ENCODE measurements around the gene CEACAM3. TPM values are rescaled to one million over a fixed set of nuclear protein-coding genes. Genes with fewer than 3 reads are reported as not detected.

CEACAM3 gene
- total and polyA plus RNA-seq, 12 donors: 0.21 to 1.5 (median 0.40) TPM; not detected in 4

GRCh38 chr19:41801031-41801430 is 4.6 kb downstream of the CEACAM3 start:
- no peak overlapping the region for H3K4me3 ChIP-seq
- TF ChIP-seq, protein P1, sequence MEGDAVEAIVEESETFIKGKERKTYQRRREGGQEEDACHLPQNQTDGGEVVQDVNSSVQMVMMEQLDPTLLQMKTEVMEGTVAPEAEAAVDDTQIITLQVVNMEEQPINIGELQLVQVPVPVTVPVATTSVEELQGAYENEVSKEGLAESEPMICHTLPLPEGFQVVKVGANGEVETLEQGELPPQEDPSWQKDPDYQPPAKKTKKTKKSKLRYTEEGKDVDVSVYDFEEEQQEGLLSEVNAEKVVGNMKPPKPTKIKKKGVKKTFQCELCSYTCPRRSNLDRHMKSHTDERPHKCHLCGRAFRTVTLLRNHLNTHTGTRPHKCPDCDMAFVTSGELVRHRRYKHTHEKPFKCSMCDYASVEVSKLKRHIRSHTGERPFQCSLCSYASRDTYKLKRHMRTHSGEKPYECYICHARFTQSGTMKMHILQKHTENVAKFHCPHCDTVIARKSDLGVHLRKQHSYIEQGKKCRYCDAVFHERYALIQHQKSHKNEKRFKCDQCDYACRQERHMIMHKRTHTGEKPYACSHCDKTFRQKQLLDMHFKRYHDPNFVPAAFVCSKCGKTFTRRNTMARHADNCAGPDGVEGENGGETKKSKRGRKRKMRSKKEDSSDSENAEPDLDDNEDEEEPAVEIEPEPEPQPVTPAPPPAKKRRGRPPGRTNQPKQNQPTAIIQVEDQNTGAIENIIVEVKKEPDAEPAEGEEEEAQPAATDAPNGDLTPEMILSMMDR (IDR thresholded peaks at IDR 0.05): no peak
- intact Hi-C loops (cut with DNase I): no loop called here
- peaks cover 0 to 50% (median 15%) of the 10 kb centered on the region in 7 donors for H3K27me3 ChIP-seq
- WGBS, 2 donors: 67 to 77% methylated on average over 4 of the region's 4 CpGs
- no peaks in the 10 kb centered on the region for H3K36me3 ChIP-seq
- ATAC-seq: no peak
- H3K9me3 ChIP-seq: peaks cover 0 to 3% (median 0%) of the 10 kb centered on the region in 11 donors
- H3K27ac ChIP-seq: peak overlapping the region in 3 of 10 donors; percentile 10 to 89 (median 58)
- H3K4me1 ChIP-seq: peaks cover 0 to 38% (median 0%) of the 10 kb centered on the region in 9 donors
- DNase-seq: no peak

DNA sequence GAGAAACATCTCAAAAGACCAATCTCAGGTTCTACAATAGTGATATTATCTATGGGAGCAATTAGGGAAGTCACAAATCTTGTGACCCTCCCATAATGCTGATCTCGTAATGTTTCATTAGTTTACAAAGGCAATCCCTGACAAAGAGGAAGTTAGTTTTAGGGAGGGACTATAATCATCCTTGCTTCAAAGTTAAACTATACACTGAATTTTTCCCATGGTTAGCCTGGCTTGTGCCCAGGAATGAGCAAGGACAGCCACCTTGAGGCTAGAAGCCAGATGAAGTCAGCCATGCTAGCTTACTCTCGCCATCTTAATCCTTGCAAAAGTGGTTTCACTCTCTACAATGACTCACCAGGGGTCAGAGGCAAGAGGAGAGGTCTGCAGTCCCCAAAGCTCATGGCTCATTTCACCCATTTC is 5.4 kb downstream of the CEACAM3 start:
- peaks cover 0 to 43% (median 12%) of the 10 kb centered on the region in 7 donors for H3K27me3 ChIP-seq
- peak overlapping the region in 2 of 10 donors; percentile 58 to 89 for H3K27ac ChIP-seq

GRCh38 chr19:41802770-41803169 is 6.4 kb downstream of the CEACAM3 start:
- intact Hi-C loops (cut with DNase I): no loop called here
- peaks cover 0 to 3% (median 0%) of the 10 kb centered on the region in 11 donors for H3K9me3 ChIP-seq
- WGBS, 2 donors: 74 to 81% methylated on average over 2 of the region's 2 CpGs
- no peaks in the 10 kb centered on the region for H3K36me3 ChIP-seq
- TF ChIP-seq, protein P1 (IDR thresholded peaks at IDR 0.05): no peak
- DNase-seq (no peak), ATAC-seq (no peak)
- H3K27ac ChIP-seq: peak overlapping the region in 2 of 10 donors; percentile 58 to 89
- H3K4me1 ChIP-seq: peaks cover 0 to 26% (median 0%) of the 10 kb centered on the region in 9 donors
- no peak overlapping the region for H3K4me3 ChIP-seq
- peaks cover 0 to 42% (median 12%) of the 10 kb centered on the region in 7 donors for H3K27me3 ChIP-seq

More for the DNA sequence above, 5.4 kb downstream of the CEACAM3 start:
- intact Hi-C loops (cut with DNase I): no loop called here
- Histone ChIP-seq H3K4me3 (no peak overlapping the region), H3K4me1 (peaks cover 0 to 30% (median 0%) of the 10 kb centered on the region in 9 donors), H3K36me3 (no peaks in the 10 kb centered on the region), H3K9me3 (peaks cover 0 to 3% (median 0%) of the 10 kb centered on the region in 11 donors)
- TF ChIP-seq, protein P1 (IDR thresholded peaks at IDR 0.05): no peak
- WGBS, 2 donors: 46 to 51% methylated on average over 2 of the region's 2 CpGs
- no peak for DNase-seq
- peak in 4 of 8 donors; percentile 31 to 56 (median 38) for ATAC-seq

DNA sequence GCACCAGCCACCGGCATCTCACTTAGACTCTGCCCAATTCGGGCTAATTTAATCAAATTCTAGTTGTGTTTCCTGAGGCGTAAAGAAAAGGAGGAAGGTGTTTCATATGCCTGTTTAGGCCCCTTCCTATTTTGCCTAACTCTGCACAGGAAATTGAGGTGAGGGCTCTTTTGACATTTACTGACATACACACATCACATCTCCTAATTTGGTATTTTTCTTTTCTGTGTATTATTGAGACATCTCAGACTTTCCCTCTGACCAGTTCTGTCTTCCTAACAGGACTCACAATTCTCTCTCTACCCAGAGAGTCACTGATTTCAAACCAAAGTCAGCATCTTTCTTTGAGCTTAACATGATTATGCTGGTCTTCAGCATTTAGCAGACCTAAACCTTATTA is 7.9 kb downstream of the CEACAM3 start:
- H3K27me3 ChIP-seq: peaks cover 0 to 40% (median 18%) of the 10 kb centered on the region in 7 donors
- 82 to 86% methylated on average over 3 of the region's 3 CpGs for WGBS, 2 donors
- intact Hi-C loops (cut with DNase I): no loop called here
- DNase-seq (no peak), ATAC-seq (no peak)
- peak overlapping the region in 1 of 10 donors; percentile 89 for H3K27ac ChIP-seq
- H3K9me3 ChIP-seq: peaks cover 0 to 3% (median 0%) of the 10 kb centered on the region in 11 donors
- H3K4me3 ChIP-seq: no peak overlapping the region
- no peaks in the 10 kb centered on the region for H3K36me3 ChIP-seq
- H3K4me1 ChIP-seq: peaks cover 0 to 33% (median 0%) of the 10 kb centered on the region in 9 donors
- TF ChIP-seq, protein P1 (IDR thresholded peaks at IDR 0.05): no peak
